Measurements from ENCODE around the gene MESP1.
A peak's percentile ranks its signal among the peaks of the same experiment; 100 is the strongest.

MESP1 gene

DNA sequence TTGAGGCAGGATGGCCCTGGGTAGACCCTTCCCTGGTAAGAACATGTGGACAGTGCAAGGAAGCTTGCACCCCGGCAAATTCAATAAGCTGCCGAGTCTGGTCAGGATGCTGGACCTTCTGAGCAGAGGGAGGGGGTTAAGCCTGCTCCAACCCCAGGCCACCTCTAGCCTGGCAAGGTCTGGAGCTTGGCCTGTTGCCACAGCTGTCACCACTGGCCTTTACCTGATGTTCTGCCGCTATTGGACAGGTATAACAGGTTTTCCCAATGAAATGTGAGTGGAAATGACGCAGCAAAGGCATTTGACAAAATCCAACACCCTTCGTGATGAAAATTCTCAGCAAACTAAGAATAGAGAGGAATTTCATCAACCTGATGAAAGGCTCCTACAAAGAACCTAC, 699 bp upstream of the MESP1 start:
- H2AK5ac ChIP-seq (ENCODE audit: low read length, severe bottlenecking): no peak overlapping the region
- peaks cover 16% of the 10 kb centered on the region for H3K4me1 ChIP-seq (ENCODE audit: control insufficient read depth, insufficient read depth, low read depth, low read length)
- no peaks in the 10 kb centered on the region for H3K79me1 ChIP-seq (replicated peaks; ENCODE audit: low read length, poor library complexity, severe bottlenecking)
- no peaks in the 10 kb centered on the region for H3K9me3 ChIP-seq (ENCODE audit: control insufficient read depth, low read length)
- no peak overlapping the region for H2BK15ac ChIP-seq (ENCODE audit: low read depth, poor library complexity, severe bottlenecking)
- no peak overlapping the region for H2BK120ac ChIP-seq (ENCODE audit: low read depth, low read length)
- WGBS: 88% methylated on average over 5 of the region's 5 CpGs
- H3K4me2 ChIP-seq (ENCODE audit: low read length, poor library complexity, severe bottlenecking): no peak overlapping the region
- no peak overlapping the region for H3K23ac ChIP-seq (ENCODE audit: low read length in 2 of 2)
- no peak overlapping the region for H3K14ac ChIP-seq (ENCODE audit: low read length in 2 of 2)
- no peak overlapping the region for H2AFZ ChIP-seq (ENCODE audit: low read depth, low read length)
- H3K36me3 ChIP-seq (ENCODE audit: control insufficient read depth in 1 of 2, insufficient read depth in 2 of 2, low read depth in 1 of 2, low read length in 2 of 2): no peaks in the 10 kb centered on the region
- no peak overlapping the region for H3K18ac ChIP-seq (ENCODE audit: low read depth in 1 of 2, low read length in 2 of 2)
- H4K8ac ChIP-seq (ENCODE audit: low read length): no peak overlapping the region
- no peak overlapping the region for H2BK12ac ChIP-seq (ENCODE audit: low read length in 2 of 2)
- DNase-seq: no peak
- no peak overlapping the region for H3K4ac ChIP-seq (ENCODE audit: low read depth in 1 of 2, low read length in 2 of 2)
- no peak overlapping the region for H4K91ac ChIP-seq (ENCODE audit: low read length)
- no peak overlapping the region for H3K9ac ChIP-seq (ENCODE audit: low read length)
- H3K27ac ChIP-seq (ENCODE audit: low read length, poor library complexity, severe bottlenecking): no peak overlapping the region
- H3K4me3 ChIP-seq (ENCODE audit: insufficient read depth in 1 of 2, low read depth in 1 of 2, low read length in 2 of 2): no peak overlapping the region
- H2BK5ac ChIP-seq (ENCODE audit: low read depth, low read length, poor library complexity, severe bottlenecking): no peak overlapping the region
- peaks cover 30 to 35% of the 10 kb centered on the region in 2 experiments for H3K27me3 ChIP-seq (ENCODE audit: control insufficient read depth in 1 of 2, insufficient read depth in 1 of 2, low read length in 2 of 2)

DNA sequence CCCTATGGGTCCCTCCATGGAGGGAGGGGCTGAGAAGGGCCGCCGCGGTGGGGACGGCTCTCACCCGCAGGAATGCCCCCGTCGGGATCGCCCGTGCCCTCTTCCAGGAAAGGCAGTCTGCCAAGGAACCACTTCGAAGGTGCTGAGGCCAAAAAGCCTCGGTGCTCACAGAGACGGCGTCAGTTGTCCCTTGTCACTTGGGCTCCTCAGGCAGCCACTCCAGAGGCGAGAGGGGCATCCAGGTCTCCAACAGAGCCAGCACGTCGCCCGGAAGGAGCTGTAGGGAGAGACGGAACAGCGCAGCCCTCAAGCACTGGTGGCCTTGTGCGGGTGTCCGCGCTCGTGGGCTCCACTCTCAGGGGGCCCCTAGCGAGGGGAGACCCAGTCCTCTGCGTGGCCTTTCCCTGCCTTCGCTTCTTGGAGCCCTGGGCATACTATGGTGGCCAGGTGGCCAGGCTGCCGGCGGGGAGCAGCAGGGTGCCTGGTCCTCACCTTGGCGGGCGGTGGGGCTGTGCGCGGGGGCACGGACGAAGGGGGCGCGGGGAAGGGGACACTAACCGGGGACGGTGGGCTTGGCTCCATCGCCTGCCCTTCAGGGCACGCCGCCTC, 994 bp downstream of the MESP1 start:
- no peak overlapping the region for H2BK15ac ChIP-seq (ENCODE audit: low read depth, poor library complexity, severe bottlenecking)
- no peak overlapping the region for H2AFZ ChIP-seq (ENCODE audit: low read depth, low read length)
- no peak overlapping the region for H2BK12ac ChIP-seq (ENCODE audit: low read length in 2 of 2)
- H3K9ac ChIP-seq (ENCODE audit: low read length): peak overlapping the region; percentile 40
- H3K27ac ChIP-seq (ENCODE audit: low read length, poor library complexity, severe bottlenecking): no peak overlapping the region
- peaks cover 18% of the 10 kb centered on the region for H3K4me1 ChIP-seq (ENCODE audit: control insufficient read depth, insufficient read depth, low read depth, low read length)
- 4% methylated on average over 40 of the region's 41 CpGs for WGBS
- peaks cover 45 to 52% of the 10 kb centered on the region in 2 experiments for H3K27me3 ChIP-seq (ENCODE audit: control insufficient read depth in 1 of 2, insufficient read depth in 1 of 2, low read length in 2 of 2)
- DNase-seq: no peak
- no peak overlapping the region for H2BK5ac ChIP-seq (ENCODE audit: low read depth, low read length, poor library complexity, severe bottlenecking)
- no peaks in the 10 kb centered on the region for H3K79me1 ChIP-seq (replicated peaks; ENCODE audit: low read length, poor library complexity, severe bottlenecking)
- no peak overlapping the region for H3K4ac ChIP-seq (ENCODE audit: low read depth in 1 of 2, low read length in 2 of 2)
- H3K18ac ChIP-seq (ENCODE audit: low read depth in 1 of 2, low read length in 2 of 2): no peak overlapping the region
- H3K36me3 ChIP-seq (ENCODE audit: control insufficient read depth in 1 of 2, insufficient read depth in 2 of 2, low read depth in 1 of 2, low read length in 2 of 2): no peaks in the 10 kb centered on the region
- no peak overlapping the region for H4K91ac ChIP-seq (ENCODE audit: low read length)
- H3K9me3 ChIP-seq (ENCODE audit: control insufficient read depth, low read length): no peaks in the 10 kb centered on the region
- peak overlapping the region; percentile 64 to 77 for H3K4me3 ChIP-seq (ENCODE audit: insufficient read depth in 1 of 2, low read depth in 1 of 2, low read length in 2 of 2)
- no peak overlapping the region for H3K14ac ChIP-seq (ENCODE audit: low read length in 2 of 2)
- peak overlapping the region in 1 of 2 experiments; percentile 57 for H3K23ac ChIP-seq (ENCODE audit: low read length in 2 of 2)
- no peak overlapping the region for H4K8ac ChIP-seq (ENCODE audit: low read length)
- no peak overlapping the region for H2BK120ac ChIP-seq (ENCODE audit: low read depth, low read length)
- peak overlapping the region; percentile 92 for H3K4me2 ChIP-seq (ENCODE audit: low read length, poor library complexity, severe bottlenecking)
- no peak overlapping the region for H2AK5ac ChIP-seq (ENCODE audit: low read length, severe bottlenecking)

DNA sequence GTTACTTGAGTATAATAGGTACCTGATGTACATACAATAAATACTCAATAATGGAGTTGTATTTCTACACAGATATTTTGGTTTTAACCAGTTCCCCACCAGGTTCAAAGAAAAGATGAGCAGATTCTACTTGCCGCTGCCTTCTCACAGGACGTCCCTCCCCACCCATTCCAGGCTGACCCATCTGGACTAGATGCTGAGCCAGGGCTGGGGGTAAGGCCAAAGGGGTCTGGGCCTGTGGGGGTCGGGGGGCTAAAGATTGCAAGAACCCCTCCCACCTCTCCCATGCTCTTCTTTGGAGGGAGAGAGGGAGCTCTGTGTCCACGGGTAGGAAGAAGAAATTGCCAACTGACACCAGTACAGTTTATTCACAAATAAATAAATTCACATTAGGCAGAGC, 1.5 kb downstream of the MESP1 start:
- Histone ChIP-seq H3K79me1 (replicated peaks; ENCODE audit: low read length, poor library complexity, severe bottlenecking) (no peaks in the 10 kb centered on the region), H2BK120ac (ENCODE audit: low read depth, low read length) (no peak overlapping the region), H3K4me2 (ENCODE audit: low read length, poor library complexity, severe bottlenecking) (no peak overlapping the region), H3K36me3 (ENCODE audit: control insufficient read depth in 1 of 2, insufficient read depth in 2 of 2, low read depth in 1 of 2, low read length in 2 of 2) (no peaks in the 10 kb centered on the region), H3K14ac (ENCODE audit: low read length in 2 of 2) (no peak overlapping the region), H3K18ac (ENCODE audit: low read depth in 1 of 2, low read length in 2 of 2) (no peak overlapping the region), H3K9ac (ENCODE audit: low read length) (no peak overlapping the region), H4K8ac (ENCODE audit: low read length) (no peak overlapping the region), H2AFZ (ENCODE audit: low read depth, low read length) (no peak overlapping the region), H3K4ac (ENCODE audit: low read depth in 1 of 2, low read length in 2 of 2) (no peak overlapping the region), H2BK12ac (ENCODE audit: low read length in 2 of 2) (no peak overlapping the region), H3K4me3 (ENCODE audit: insufficient read depth in 1 of 2, low read depth in 1 of 2, low read length in 2 of 2) (peak overlapping the region in 1 of 2 experiments; percentile 77), H2AK5ac (ENCODE audit: low read length, severe bottlenecking) (no peak overlapping the region), H4K91ac (ENCODE audit: low read length) (no peak overlapping the region), H3K9me3 (ENCODE audit: control insufficient read depth, low read length) (no peaks in the 10 kb centered on the region), H2BK5ac (ENCODE audit: low read depth, low read length, poor library complexity, severe bottlenecking) (no peak overlapping the region), H3K4me1 (ENCODE audit: control insufficient read depth, insufficient read depth, low read depth, low read length) (peaks cover 18% of the 10 kb centered on the region), H2BK15ac (ENCODE audit: low read depth, poor library complexity, severe bottlenecking) (no peak overlapping the region), H3K23ac (ENCODE audit: low read length in 2 of 2) (no peak overlapping the region), H3K27me3 (ENCODE audit: control insufficient read depth in 1 of 2, insufficient read depth in 1 of 2, low read length in 2 of 2) (peaks cover 50 to 58% of the 10 kb centered on the region in 2 experiments), H3K27ac (ENCODE audit: low read length, poor library complexity, severe bottlenecking) (no peak overlapping the region)
- no CpG with 5 or more reads among the region's 4 CpGs for WGBS
- DNase-seq: no peak

DNA sequence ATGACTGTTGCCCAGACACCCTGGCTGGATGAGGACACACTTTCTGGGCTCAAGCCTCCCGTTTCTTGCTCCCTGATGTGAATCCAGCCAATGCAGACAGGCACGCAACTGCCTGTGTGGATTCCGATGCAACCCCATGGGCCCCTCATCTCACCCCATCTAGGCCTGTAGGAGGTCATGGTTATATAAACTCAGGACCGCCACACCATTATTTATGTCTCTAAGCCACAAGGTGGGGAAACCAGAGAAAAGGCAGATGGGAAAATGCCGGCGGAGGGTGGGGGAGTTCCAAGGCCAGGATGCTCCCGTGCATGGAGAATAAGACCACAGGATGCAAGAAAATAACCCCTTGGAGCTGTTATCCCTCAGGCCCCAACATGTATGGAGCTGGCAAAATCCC, 2.0 kb downstream of the MESP1 start:
- Histone ChIP-seq H2AK5ac (ENCODE audit: low read length, severe bottlenecking) (no peak overlapping the region), H3K14ac (ENCODE audit: low read length in 2 of 2) (no peak overlapping the region), H3K4ac (ENCODE audit: low read depth in 1 of 2, low read length in 2 of 2) (no peak overlapping the region), H3K9me3 (ENCODE audit: control insufficient read depth, low read length) (no peaks in the 10 kb centered on the region), H3K27ac (ENCODE audit: low read length, poor library complexity, severe bottlenecking) (no peak overlapping the region), H3K23ac (ENCODE audit: low read length in 2 of 2) (no peak overlapping the region), H3K18ac (ENCODE audit: low read depth in 1 of 2, low read length in 2 of 2) (no peak overlapping the region), H3K4me3 (ENCODE audit: insufficient read depth in 1 of 2, low read depth in 1 of 2, low read length in 2 of 2) (no peak overlapping the region), H3K4me2 (ENCODE audit: low read length, poor library complexity, severe bottlenecking) (no peak overlapping the region), H2BK12ac (ENCODE audit: low read length in 2 of 2) (no peak overlapping the region), H3K9ac (ENCODE audit: low read length) (no peak overlapping the region), H3K36me3 (ENCODE audit: control insufficient read depth in 1 of 2, insufficient read depth in 2 of 2, low read depth in 1 of 2, low read length in 2 of 2) (no peaks in the 10 kb centered on the region), H4K91ac (ENCODE audit: low read length) (no peak overlapping the region), H2BK120ac (ENCODE audit: low read depth, low read length) (no peak overlapping the region), H3K79me1 (replicated peaks; ENCODE audit: low read length, poor library complexity, severe bottlenecking) (no peaks in the 10 kb centered on the region), H2BK15ac (ENCODE audit: low read depth, poor library complexity, severe bottlenecking) (no peak overlapping the region), H4K8ac (ENCODE audit: low read length) (no peak overlapping the region), H3K27me3 (ENCODE audit: control insufficient read depth in 1 of 2, insufficient read depth in 1 of 2, low read length in 2 of 2) (peaks cover 55 to 62% of the 10 kb centered on the region in 2 experiments), H3K4me1 (ENCODE audit: control insufficient read depth, insufficient read depth, low read depth, low read length) (peaks cover 18% of the 10 kb centered on the region), H2BK5ac (ENCODE audit: low read depth, low read length, poor library complexity, severe bottlenecking) (no peak overlapping the region), H2AFZ (ENCODE audit: low read depth, low read length) (no peak overlapping the region)
- no peak for DNase-seq
- WGBS: 42% methylated on average over 5 of the region's 7 CpGs
